ENCODE results near the gene GNAQ. TPM values are rescaled to one million over a fixed set of nuclear protein-coding genes. Genes with fewer than 3 reads are reported as not detected.

The GNAQ gene
- total RNA-seq, 1 donor from 2014 or later: 20.6 TPM

GRCh38 chr9:78026947-78027346 lies 4.7 kb downstream of the GNAQ start:
- TF ChIP-seq CTCF (conservative IDR thresholded peaks at IDR 0.05; ENCODE audit: low read depth, low read length): no peak
- H3K4me3 ChIP-seq (ENCODE audit: low read depth, low read length): peak overlapping the region; percentile 24
- no peak for DNase-seq (ENCODE audit: low read depth)

- H3K4me3 ChIP-seq (ENCODE audit: low read depth, low read length): peak overlapping the region; percentile 24
Measured at GRCh38 chr9:78026416-78026815, 5.2 kb downstream of the GNAQ start.

GRCh38 chr9:78025186-78025585 lies 6.4 kb downstream of the GNAQ start:
- TF ChIP-seq CTCF (conservative IDR thresholded peaks at IDR 0.05; ENCODE audit: low read depth, low read length): no peak

More at GRCh38 chr9:78026416-78026815, 5.2 kb downstream of the GNAQ start:
- no peak for TF ChIP-seq CTCF (conservative IDR thresholded peaks at IDR 0.05; ENCODE audit: low read depth, low read length)
- DNase-seq (ENCODE audit: low read depth): peak; percentile 80

GRCh38 chr9:78023003-78023741 lies 8.4 kb downstream of the GNAQ start:
- peak overlapping the region; percentile 38 for H3K4me3 ChIP-seq (ENCODE audit: low read depth, low read length)
- DNase-seq (ENCODE audit: low read depth): peak; percentile 99
- TF ChIP-seq CTCF (conservative IDR thresholded peaks at IDR 0.05; ENCODE audit: low read depth, low read length): no peak

More at GRCh38 chr9:78025186-78025585, 6.4 kb downstream of the GNAQ start:
- peak overlapping the region; percentile 3 for H3K4me3 ChIP-seq (ENCODE audit: low read depth, low read length)
- no peak for DNase-seq (ENCODE audit: low read depth)

GRCh38 chr9:78021697-78022096 lies 9.9 kb downstream of the GNAQ start:
- no peak for DNase-seq (ENCODE audit: low read depth)
- peak overlapping the region; percentile 34 for H3K4me3 ChIP-seq (ENCODE audit: low read depth, low read length)
- TF ChIP-seq CTCF (conservative IDR thresholded peaks at IDR 0.05; ENCODE audit: low read depth, low read length): peak; percentile 43

- DNase-seq (ENCODE audit: low read depth): no peak
- H3K4me3 ChIP-seq (ENCODE audit: low read depth, low read length): no peak overlapping the region
- no peak for TF ChIP-seq CTCF (conservative IDR thresholded peaks at IDR 0.05; ENCODE audit: low read depth, low read length)
Measured at GRCh38 chr9:78017190-78017693, 14.4 kb downstream of the GNAQ start.

GRCh38 chr9:78015241-78015640 lies 16.4 kb downstream of the GNAQ start:
- H3K4me3 ChIP-seq (ENCODE audit: low read depth, low read length): no peak overlapping the region
- TF ChIP-seq CTCF (conservative IDR thresholded peaks at IDR 0.05; ENCODE audit: low read depth, low read length): no peak
- DNase-seq (ENCODE audit: low read depth): no peak

All from epithelial cell of proximal tubule (primary cell).